GM12875 (cell line): ENCODE data around the gene GPR161.

Source experiments
- H3K4me3 ChIP-seq: one replicate; pipeline ENCODE4 v1.5.1; 2011; ENCODE audit warnings: low read depth, low read length, control low read depth
- TF ChIP-seq, protein P1 (sequence below): IDR thresholded peaks from 2 replicates; pipeline ENCODE4 v1.5.1; 2011; ENCODE audit warnings: low read depth, mild to moderate bottlenecking, control low read depth, inconsistent platforms, low read length, moderate library complexity, borderline replicate concordance; ENCODE audit not compliant: insufficient read depth

Gene GPR161

DNA sequence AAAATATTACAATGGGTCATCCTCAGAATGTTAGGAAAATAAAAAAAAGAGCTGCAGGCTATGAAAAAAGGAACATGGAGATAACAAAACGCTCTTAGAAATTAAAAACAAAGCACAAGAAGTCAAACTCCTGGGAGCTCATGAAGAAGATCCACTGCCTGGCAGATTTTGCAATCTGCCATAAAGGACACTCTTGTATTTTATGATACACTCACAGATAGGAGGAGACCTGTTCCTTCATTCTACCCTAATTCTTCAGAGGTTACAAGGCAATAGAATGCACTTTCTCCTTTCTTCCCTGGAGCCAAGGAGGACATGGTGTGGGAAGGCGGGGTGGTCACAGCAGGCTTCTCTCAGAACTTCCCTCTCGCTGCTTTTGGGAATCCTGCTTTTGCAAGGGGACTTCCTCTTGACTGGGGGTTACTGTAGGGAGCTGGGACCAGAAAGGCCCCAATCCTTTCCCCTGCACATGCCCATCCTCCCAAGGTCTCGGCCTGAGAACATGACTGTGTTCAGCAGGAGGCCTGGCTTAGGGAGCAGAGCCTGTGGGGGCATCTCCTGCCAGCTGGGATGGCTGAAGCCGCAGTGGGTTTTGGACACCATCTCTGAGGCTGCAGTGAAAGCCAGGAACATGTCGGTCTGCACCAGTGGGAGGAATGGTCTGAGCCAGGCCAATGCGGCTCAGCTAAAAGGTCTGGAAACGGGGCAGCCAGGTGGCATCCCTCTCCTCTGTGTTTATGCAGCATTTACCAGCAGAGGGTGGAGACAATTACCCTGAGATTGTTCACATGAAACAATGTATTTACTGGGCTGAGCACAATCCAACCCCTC, 44.8 kb downstream of the GPR161 start:
- TF ChIP-seq, protein P1, sequence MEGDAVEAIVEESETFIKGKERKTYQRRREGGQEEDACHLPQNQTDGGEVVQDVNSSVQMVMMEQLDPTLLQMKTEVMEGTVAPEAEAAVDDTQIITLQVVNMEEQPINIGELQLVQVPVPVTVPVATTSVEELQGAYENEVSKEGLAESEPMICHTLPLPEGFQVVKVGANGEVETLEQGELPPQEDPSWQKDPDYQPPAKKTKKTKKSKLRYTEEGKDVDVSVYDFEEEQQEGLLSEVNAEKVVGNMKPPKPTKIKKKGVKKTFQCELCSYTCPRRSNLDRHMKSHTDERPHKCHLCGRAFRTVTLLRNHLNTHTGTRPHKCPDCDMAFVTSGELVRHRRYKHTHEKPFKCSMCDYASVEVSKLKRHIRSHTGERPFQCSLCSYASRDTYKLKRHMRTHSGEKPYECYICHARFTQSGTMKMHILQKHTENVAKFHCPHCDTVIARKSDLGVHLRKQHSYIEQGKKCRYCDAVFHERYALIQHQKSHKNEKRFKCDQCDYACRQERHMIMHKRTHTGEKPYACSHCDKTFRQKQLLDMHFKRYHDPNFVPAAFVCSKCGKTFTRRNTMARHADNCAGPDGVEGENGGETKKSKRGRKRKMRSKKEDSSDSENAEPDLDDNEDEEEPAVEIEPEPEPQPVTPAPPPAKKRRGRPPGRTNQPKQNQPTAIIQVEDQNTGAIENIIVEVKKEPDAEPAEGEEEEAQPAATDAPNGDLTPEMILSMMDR, result no peak
- H3K4me3 ChIP-seq, result no peak overlapping the region

GRCh38 chr1:168091063-168091462, 45.7 kb downstream of the GPR161 start:
- no peak overlapping the region for H3K4me3 ChIP-seq
- TF ChIP-seq, protein P1, result no peak

DNA sequence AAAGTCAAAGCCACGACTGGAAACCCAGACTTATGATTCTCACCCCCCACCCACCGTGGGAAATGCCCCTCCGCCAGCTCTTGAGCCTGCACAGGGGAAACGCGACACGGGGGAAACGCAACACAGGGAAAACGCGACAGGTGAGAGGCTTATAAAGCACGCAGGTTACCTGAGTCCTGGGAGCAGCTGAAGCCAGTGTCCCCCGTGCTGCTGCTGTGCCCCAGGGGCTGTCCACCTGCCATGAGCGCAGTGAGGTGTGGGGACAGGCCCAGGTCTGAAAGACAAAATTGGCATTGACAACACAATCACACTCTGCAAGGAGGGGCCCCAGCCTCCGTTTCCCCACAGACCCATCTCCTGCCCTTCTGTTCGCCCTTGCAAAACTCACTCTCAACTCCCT, 46.3 kb downstream of the GPR161 start:
- no peak overlapping the region for H3K4me3 ChIP-seq
- TF ChIP-seq, protein P1, result no peak

DNA sequence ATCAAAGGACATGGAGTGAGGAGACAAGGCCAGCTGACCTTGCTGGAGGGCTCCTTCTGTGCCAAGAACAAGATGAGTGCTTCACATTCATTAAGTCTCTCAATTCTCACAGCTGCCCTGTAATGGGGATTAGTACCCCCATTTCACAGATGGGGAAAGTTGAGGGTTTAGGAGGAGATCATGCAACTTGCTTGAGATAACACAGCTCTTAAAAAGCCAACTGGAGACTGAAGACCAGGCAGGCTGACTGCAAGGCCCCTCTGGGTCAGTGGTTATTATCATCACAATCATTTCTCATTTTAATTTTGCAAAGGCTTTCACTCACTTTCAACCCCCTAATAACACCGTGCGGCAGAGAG, 46.8 kb downstream of the GPR161 start:
- TF ChIP-seq, protein P1, result no peak
- no peak overlapping the region for H3K4me3 ChIP-seq

DNA sequence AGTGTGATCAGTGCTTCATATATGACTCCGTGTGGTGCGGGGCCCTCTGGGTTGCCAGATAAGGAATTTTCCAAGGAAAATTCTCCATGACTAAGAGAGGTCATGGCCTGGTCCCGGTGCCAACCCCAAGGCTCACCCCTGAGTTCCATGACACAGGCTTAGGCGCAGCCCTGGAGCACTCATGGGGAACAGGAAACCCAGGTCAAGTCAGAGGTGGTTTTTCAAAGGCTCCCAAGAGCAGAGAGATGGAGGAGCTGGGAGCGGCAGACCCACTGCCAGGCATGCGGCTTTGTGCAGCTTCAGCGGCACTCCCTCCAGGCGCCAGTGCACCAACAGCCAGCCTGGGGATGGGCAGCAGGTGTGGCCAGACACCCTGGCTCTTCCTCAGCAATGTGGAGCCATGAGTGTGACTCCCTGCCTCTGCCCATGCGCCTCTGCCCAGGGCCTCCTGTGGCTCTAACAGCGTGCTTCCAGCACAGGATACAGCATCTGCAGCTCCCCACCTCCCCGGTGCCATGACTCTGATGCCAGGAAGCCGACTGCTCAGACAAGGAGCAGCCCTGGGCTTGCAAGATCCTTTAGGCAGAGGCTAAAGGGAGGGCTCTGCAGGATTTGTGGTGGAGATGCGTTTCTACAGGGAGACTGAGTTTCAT, 47.3 kb downstream of the GPR161 start:
- TF ChIP-seq, protein P1, result no peak
- H3K4me3 ChIP-seq, result no peak overlapping the region

DNA sequence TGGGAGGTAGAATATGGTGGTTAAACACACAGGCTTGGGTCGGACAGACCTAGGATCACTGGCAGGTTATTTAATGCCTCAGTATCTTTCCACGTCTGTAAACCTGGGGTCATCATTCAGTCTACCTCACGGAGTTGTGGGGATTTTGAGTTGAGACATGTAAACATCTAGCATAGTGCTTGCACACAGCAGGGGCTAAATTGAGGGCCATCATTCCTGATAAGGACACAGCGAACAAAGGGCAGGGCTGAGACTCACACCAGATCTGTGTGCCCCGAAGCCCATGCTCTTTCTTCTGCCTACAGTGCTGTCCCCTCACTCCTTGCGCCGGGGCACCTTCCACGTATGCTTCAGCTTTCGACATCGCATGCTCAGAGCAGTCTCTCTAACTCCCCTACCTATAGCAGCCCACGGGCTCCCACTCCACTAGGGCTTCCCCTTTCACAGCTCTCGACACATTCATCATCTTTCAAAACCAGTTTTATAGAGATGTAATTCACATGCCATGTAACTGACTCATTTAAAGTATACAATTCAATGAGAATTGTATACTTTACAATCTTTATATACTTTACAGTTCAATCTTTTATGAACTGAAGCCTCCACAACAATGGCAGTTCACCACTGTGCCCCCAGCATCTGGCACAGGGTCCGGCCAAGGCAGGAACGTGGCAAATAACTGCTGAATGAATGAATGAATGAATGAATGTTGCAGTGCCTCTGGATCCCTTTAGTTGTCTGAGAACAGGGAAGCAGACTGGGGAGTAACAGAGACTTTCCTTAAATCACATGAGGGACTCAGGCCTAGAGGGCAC, 48.0 kb downstream of the GPR161 start:
- TF ChIP-seq, protein P1, result no peak
- no peak overlapping the region for H3K4me3 ChIP-seq
